Measurements from ENCODE around the gene ESRRB.

DNA sequence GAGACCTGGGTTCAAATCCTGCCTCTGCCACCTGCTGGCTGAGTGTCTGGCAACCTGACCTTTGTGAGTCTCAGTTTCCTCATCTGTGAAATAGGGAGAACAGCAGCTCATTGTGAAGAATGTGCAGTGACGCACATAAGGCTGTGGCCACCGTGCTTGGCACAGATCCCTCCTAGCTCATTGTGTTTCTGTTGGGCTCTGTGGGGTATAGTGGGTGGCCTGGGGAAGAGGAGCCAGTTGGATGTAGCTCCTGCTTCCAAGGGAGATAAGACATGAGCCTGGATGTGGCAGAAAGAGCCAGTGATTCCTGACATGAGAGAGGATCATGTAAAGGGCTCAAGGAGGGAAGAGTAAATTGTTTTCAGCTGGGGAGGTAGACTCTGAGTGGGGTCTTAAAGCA, 120.0 kb downstream of the ESRRB start:
- no peak for TF ChIP-seq EZH2 (IDR thresholded peaks at IDR 0.05; ENCODE audit: borderline replicate concordance, low read length)
- TF ChIP-seq, protein P1, sequence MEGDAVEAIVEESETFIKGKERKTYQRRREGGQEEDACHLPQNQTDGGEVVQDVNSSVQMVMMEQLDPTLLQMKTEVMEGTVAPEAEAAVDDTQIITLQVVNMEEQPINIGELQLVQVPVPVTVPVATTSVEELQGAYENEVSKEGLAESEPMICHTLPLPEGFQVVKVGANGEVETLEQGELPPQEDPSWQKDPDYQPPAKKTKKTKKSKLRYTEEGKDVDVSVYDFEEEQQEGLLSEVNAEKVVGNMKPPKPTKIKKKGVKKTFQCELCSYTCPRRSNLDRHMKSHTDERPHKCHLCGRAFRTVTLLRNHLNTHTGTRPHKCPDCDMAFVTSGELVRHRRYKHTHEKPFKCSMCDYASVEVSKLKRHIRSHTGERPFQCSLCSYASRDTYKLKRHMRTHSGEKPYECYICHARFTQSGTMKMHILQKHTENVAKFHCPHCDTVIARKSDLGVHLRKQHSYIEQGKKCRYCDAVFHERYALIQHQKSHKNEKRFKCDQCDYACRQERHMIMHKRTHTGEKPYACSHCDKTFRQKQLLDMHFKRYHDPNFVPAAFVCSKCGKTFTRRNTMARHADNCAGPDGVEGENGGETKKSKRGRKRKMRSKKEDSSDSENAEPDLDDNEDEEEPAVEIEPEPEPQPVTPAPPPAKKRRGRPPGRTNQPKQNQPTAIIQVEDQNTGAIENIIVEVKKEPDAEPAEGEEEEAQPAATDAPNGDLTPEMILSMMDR (IDR thresholded peaks at IDR 0.05; ENCODE audit: low read length) = no peak

Measured in OCI-LY1 (cell line).